SH-SY5Y (cell line): Measurements from ENCODE around the gene ASB4.

Source experiments
- GATA2 ChIP-seq: IDR thresholded peaks from 2 replicates; pipeline ENCODE4 v1.6.1; 2011; ENCODE audit warnings: mild to moderate bottlenecking, low read depth, low read length
- GATA3 ChIP-seq: IDR thresholded peaks from 2 replicates; pipeline ENCODE4 v1.6.1; 2011; ENCODE audit warnings: low read depth, mild to moderate bottlenecking, low read length, moderate library complexity

ASB4 gene

DNA sequence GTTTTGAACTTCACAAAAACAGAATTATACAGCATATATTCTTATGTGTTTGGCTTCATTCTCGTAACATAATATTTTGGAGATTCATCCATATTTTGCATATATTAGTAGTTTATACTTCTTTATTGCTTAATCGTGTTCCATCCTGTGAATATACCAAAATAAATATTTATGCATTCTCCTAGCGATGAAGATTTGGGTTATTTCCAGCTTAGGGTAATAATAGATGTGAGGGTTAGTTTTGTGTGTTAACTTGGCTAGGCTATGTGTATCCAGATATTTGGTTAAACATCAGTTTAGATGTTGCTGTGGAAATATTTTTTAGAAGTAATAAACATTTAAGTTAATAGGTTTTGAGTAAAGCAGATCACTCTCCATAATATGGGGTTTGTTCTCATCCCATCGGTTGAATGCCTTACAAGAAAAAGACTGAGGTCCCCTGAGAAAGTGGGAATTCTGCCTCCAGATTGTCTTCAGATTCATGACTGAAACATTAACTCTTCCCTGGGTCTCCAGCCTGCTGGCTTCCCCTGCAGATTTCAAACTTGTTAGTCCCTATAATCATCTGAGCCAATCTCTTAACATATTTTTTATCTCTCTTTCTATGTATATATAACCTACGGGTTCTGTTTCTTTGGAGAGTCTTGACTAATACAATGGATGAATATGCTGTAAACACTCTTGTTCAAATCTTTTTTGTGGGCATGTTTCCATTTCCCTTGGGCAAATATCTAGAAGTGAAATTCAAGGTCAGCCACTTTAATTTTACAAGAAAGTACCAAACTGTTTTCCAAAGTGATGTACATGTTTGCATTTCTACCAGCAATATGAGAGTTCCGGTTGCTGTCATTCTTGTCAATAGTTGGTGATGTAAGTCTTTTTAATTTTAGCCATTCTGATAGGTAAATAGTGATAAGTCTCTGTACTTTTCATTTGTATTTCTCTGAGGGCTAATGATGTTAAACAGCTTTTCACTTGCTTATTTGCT lies 61.9 kb downstream of the ASB4 start:
- TF ChIP-seq GATA2 = no peak
- no peak for TF ChIP-seq GATA3

DNA sequence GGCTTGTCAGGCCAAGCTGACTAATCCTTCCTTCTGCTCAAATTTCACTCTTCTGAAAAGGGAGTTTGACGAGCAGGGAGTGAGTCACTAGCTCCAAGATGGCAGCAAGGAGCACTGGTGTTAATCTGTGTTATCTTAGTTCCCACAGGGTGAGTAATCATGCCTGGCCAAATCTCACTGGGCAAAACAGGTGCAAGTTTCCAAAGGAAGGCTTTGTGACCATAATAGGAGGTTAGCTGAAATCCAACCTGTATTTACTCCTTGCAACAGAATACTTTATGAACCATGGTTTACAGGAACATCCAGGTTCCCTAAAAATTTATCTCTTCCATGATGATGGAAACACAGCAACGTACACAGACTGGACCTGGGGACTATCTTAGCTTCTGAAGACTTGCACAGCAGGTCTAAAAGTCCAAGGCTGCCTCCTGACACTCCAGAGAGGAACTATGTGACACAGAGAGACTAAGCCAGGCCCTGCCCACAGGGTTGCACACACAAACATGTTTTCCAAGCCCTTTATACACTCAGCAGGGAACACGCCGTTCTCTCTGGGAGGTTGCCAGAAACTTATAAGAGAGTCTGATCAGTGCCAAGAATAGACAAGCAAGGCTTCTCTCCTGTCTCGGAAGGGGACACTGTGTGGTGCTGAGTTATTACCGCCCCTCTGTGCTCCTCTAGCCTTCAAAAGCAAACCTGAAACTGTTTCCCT lies 64.2 kb downstream of the ASB4 start:
- no peak for TF ChIP-seq GATA2
- no peak for TF ChIP-seq GATA3

DNA sequence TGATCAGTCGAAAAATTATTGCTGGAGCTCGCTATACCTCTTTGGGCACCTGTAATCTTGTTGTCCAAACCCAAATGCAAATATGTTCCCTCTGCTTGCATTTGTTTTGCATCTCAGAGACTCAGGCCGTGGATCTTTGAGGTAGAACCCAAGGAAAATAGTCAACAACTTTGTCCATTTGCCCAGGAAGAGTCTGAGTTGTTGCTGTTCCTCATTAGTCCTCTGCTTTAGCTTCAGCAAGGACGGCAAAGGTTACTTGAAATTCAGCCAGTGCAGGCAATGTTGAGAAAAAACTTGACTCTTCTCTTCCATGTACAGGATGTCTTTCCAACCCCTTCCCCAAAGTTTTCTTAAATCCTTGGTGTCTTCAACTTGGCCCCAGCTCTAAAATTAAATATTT lies 64.8 kb downstream of the ASB4 start:
- no peak for TF ChIP-seq GATA3
- TF ChIP-seq GATA2 = no peak

DNA sequence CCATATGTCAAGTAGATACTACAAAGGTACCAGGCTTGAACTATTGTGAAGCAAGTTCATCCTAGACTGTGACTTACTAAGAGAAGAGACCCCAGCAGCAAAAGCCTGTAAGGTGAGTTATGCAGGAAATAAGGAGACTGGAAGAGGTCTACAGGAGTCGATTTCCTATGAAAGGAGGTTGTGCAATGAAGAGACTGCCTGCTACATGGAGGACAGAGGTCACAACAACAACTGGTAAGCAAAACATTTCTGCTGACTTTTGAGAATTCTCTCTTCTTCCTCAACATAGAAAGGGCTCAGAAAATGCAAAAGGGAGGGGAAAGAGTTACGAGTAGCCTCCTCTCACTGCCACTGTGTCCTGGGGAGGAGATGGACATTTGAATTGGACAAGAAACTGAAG lies 68.2 kb downstream of the ASB4 start:
- no peak for TF ChIP-seq GATA2

DNA sequence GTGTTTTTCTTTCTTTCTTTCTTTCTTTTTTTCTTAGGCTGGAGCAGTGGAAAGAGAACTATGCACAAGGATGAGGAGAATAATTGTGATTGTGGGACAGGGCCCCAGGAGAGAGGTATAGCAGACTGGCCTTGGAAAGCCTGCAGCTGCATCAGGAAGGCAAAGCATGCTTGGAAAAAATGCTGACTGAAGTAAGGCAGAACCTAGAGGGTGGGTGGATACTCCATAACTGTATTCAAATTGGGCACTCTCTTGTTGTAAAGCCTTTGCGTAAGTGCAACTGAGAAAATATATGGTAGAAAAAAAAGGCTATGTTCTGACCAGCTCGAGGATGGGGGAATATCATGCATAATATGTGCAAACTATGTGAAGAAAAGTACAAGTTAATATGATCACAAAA lies 71.0 kb downstream of the ASB4 start:
- no peak for TF ChIP-seq GATA2
- no peak for TF ChIP-seq GATA3

DNA sequence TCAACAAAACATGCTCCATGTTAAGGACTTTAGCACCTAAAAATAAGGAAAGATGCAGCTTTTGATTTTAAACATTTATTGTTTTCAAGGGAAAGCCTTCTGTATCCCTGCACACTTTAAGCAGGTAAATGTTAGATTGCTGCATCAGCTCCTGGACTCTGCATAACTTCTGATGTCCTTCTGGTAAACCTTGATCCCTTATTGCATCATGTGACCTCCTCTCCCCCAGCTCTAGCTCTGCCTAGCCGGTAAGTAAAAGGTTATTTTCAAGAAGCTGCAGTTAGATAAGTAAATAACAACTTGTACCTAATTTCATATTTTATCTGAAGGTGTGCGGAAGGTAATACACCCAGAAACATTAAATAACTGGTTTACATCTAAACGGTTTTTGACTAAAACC lies 73.1 kb downstream of the ASB4 start:
- TF ChIP-seq GATA2 (no peak), GATA3 (no peak)

DNA sequence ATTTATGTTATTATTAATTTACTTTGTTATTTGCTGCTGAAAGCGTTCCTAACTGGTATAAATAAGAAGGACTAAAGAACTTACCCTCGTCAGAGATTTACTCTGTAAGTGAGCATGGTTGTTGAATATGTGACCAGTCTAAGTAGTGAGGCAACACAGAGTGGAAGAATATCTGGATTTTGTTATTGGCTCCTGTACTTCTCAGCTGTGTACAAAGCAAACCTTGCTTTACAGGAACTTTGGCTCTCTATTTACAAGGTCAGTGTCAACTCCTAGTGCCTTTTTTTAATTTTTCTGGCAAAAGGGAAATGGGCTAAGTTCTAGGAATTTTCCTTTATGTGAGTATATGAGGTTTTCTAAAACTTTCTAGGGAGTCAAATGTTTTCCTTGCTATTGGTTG lies 74.9 kb downstream of the ASB4 start:
- TF ChIP-seq GATA3 (no peak), GATA2 (no peak)

DNA sequence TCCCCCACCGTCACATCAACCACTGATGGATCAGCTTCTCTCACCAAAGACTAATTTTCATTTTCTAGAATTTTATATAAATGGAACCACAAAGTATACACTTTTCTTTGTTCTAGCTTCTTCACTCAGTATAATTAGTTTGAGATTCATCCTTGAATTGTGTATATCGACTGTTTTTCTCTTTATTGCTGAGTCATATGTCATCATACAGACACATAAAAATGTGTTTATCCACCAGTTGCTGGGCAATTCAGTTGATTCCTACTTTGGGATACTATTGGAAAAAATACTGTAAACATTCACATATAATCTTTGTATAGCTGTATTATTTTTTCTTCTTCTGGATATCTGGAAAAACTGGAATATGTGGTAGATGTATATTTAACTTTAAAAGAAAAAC lies 84.0 kb downstream of the ASB4 start:
- TF ChIP-seq GATA2 (no peak), GATA3 (no peak)

DNA sequence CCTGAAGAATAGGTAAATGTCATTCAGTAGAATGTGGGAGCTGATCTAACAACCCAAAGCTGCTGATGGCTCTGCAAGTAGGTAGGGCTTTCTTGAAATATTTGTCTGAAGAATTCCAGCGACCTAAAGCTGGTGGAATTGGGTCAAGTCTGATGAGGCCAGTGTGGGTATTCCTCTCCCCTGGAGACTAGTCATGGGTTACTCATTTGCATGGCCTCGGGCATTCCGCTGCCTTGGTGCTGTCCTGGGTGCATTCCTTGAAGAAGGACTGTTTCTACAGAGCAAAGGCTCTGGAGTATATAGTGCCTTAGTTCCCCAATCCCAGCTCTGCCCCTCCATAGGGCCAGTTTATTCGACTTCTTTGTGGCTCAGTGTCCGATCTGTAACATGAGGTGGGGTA lies 91.4 kb downstream of the ASB4 start:
- no peak for TF ChIP-seq GATA3
- TF ChIP-seq GATA2 = no peak

DNA sequence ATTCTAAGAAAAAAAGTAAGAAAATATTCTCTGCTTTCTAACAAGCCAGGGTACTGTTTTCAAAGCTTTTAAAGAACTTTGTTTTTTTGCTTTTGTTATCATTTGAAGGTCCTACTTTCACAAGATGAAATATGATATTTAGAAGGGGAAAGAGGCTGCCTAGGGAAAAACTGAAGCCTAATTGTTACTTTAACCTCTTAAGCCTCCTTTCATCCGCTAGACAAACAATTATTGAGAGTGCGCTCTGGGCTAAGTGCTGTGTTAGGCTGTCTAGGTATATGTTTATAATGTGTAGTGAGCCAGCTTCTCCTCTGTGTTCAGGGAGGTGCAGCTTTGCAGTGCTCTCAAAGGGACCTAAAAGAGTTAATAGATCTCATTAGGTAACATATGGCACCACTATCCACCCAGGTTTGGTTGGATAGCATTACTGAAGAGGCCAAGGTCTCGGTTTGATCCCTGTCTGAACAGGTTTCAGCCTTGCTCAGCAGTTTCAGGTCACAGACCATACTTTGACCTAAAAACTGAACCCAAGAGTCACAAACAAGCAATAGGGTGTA lies 92.6 kb downstream of the ASB4 start:
- TF ChIP-seq GATA2 = no peak
- TF ChIP-seq GATA3 = no peak

DNA sequence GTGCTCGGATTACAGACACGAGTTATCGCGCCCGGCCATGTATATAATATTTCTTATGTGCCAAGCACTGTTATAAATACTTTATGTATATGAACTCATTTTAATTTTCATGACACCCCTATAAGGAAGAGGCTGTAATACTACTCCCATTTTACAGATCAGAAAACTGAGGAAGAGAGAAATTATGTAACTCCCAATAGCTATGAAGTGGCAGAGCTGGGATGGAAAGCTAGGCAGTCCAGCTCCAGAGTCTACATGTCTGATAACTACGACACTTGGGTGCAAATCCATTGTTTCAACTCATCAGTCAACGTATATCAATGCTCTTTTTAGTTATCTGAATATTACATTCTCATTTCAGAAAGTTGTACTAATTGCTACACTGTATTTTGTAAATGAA lies 93.6 kb downstream of the ASB4 start:
- no peak for TF ChIP-seq GATA2
- no peak for TF ChIP-seq GATA3

DNA sequence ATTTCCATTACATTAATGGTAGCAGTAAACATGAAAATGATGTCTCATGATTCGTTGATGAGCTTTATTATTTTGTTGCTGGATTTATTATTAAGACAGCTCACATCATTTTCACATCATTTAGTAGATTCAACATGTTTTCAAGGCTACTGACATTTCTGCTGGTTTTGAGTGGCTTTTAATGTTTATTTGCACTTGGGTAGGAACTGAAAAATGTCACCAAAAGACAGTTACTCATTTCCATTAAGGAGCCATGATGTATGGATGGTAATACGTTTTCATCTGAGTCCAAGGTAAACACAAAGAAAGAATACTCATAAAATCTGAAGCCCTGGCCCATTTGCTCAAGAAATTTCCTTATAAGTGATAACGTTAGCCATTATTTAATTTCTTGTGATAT lies 95.7 kb downstream of the ASB4 start:
- TF ChIP-seq GATA3 (no peak), GATA2 (no peak)

DNA sequence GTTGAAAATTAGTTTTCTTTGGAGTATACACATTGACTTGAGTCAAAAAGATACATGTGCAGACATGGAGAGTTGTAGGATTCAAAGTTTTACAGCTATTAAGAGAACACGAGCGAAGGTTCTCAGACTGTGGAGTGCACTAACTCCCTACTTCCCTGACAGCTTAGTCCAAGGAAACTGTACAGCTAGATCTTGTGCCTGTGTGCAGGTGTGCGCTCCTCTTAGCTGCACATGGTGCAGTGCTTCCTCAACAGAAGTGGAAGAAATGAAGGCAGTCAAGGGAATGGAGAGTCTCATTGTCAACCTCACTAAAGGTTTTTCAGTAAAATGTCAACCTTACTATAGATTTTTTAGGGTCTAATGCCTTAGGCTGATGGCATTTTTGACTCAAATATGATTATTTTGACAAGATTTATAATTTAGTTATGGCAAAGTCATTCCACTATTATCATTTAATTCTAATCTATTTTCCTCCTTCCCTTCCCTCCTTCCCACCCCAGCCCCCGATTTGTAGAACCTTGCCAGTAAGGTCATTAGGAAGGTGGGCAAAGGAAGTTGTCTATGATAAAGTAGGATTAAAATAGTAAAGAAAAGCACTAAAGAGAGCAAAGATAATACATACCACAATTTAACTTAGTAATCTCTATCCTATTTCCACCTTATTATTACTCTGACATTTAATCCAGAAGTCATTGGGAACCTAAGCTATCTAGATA lies 97.0 kb downstream of the ASB4 start:
- TF ChIP-seq GATA2 = no peak
